ENCODE data around the gene GPATCH1. TPM values are rescaled to one million over a fixed set of nuclear protein-coding genes. Genes with fewer than 3 reads are reported as not detected.

Gene GPATCH1
- total and polyA plus RNA-seq, 9 of the 15 experiments (the other 6 are each of a cell fraction or from before 2014, with no cell fraction given) = 3.7 to 9.7 (median 7.7) TPM

DNA sequence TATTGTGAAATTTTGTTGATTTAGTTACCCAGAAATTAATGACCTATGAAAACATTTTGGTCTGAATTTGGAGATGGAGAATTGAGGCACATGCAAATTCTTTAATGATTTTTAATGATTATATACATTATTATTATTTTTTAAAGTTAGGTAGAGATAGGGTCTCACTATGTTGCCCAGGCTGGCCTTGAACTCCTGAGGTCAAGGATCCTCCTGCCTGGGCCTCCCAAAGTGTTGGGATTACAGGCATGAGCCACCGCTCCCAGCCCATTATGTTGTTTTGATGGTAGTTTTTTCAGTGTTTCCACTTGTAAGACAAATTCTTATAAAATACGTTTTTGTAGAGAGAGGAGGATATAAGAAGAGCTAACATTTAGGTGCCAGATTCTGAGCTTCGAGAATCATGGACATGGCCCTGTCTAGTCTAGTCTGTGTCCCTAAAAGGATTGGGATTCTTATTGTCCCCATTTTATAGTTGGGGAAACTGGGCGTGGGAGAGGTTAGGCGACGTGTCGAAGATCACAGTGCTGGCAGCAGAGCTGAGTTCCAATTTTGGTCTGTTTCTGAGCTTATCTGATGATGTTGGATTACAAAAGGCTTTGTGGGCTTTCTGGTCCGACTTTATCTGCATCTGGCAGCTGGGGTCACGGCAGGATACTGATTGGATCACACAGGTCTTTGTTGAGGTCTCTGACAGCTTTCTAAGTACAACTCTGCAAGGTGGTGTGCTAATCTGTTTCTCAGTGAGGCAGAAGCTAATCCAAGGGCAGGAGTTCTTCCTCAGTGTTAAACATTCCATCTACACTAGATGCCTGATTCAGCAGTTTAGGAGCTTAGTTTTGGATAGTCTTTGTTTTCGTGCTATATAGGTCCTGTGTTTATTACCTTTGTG, 43.5 kb downstream of the GPATCH1 start (continued):
- TF ChIP-seq, protein P1, sequence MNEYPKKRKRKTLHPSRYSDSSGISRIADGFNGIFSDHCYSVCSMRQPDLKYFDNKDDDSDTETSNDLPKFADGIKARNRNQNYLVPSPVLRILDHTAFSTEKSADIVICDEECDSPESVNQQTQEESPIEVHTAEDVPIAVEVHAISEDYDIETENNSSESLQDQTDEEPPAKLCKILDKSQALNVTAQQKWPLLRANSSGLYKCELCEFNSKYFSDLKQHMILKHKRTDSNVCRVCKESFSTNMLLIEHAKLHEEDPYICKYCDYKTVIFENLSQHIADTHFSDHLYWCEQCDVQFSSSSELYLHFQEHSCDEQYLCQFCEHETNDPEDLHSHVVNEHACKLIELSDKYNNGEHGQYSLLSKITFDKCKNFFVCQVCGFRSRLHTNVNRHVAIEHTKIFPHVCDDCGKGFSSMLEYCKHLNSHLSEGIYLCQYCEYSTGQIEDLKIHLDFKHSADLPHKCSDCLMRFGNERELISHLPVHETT (CRISPR knock-in tag; conservative IDR thresholded peaks at IDR 0.05 in 1 of 2, IDR thresholded peaks at IDR 0.05 in 1 of 2) = peak in 1 of 2 experiments; percentile 80; a peak in 2 of 4 replicates
- peak; percentile 96 for TF ChIP-seq ZNF121 (CRISPR knock-in tag; conservative IDR thresholded peaks at IDR 0.05)
- TF ChIP-seq NFYB (IDR thresholded peaks at IDR 0.05; ENCODE audit: extremely low read depth, insufficient read length) = peak; percentile 40
- TF ChIP-seq ZNF24 (IDR thresholded peaks at IDR 0.05) = no peak; the same call in 1 of the 2 replicates
- TF ChIP-seq HDGF (IDR thresholded peaks at IDR 0.05) = peak; percentile 44; the same call in 1 of the 2 replicates
- 0 out of 2 replicates have a peak, but pooled peaks have one; percentile 45 for TF ChIP-seq ZKSCAN8 (CRISPR knock-in tag; IDR thresholded peaks at IDR 0.05)
- TF ChIP-seq, protein P2, sequence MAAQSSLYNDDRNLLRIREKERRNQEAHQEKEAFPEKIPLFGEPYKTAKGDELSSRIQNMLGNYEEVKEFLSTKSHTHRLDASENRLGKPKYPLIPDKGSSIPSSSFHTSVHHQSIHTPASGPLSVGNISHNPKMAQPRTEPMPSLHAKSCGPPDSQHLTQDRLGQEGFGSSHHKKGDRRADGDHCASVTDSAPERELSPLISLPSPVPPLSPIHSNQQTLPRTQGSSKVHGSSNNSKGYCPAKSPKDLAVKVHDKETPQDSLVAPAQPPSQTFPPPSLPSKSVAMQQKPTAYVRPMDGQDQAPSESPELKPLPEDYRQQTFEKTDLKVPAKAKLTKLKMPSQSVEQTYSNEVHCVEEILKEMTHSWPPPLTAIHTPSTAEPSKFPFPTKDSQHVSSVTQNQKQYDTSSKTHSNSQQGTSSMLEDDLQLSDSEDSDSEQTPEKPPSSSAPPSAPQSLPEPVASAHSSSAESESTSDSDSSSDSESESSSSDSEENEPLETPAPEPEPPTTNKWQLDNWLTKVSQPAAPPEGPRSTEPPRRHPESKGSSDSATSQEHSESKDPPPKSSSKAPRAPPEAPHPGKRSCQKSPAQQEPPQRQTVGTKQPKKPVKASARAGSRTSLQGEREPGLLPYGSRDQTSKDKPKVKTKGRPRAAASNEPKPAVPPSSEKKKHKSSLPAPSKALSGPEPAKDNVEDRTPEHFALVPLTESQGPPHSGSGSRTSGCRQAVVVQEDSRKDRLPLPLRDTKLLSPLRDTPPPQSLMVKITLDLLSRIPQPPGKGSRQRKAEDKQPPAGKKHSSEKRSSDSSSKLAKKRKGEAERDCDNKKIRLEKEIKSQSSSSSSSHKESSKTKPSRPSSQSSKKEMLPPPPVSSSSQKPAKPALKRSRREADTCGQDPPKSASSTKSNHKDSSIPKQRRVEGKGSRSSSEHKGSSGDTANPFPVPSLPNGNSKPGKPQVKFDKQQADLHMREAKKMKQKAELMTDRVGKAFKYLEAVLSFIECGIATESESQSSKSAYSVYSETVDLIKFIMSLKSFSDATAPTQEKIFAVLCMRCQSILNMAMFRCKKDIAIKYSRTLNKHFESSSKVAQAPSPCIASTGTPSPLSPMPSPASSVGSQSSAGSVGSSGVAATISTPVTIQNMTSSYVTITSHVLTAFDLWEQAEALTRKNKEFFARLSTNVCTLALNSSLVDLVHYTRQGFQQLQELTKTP (IDR thresholded peaks at IDR 0.05; ENCODE audit: low read depth in 1 of 2, partially characterized antibody in 2 of 2) = peak in 1 of 2 experiments; percentile 75
- TF ChIP-seq SOX6 (IDR thresholded peaks at IDR 0.05) = peak; percentile 100
- TF ChIP-seq CXXC5 (CRISPR knock-in tag; IDR thresholded peaks at IDR 0.05) = peak; percentile 98
- TF ChIP-seq TBL1XR1 (IDR thresholded peaks at IDR 0.05; ENCODE audit: low read length in 2 of 2) = peak; percentile 76 to 94; a peak in 3 of 4 replicates
- TF ChIP-seq, protein P3, sequence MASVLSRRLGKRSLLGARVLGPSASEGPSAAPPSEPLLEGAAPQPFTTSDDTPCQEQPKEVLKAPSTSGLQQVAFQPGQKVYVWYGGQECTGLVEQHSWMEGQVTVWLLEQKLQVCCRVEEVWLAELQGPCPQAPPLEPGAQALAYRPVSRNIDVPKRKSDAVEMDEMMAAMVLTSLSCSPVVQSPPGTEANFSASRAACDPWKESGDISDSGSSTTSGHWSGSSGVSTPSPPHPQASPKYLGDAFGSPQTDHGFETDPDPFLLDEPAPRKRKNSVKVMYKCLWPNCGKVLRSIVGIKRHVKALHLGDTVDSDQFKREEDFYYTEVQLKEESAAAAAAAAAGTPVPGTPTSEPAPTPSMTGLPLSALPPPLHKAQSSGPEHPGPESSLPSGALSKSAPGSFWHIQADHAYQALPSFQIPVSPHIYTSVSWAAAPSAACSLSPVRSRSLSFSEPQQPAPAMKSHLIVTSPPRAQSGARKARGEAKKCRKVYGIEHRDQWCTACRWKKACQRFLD (CRISPR knock-in tag; IDR thresholded peaks at IDR 0.05) = peak; percentile 50; the same call in 1 of the 2 replicates
- TF ChIP-seq TOE1 (IDR thresholded peaks at IDR 0.05; ENCODE audit: borderline replicate concordance) = 0 out of 2 replicates have a peak, but pooled peaks have one; percentile 47
- no peak for TF ChIP-seq TOE1 (CRISPR knock-in tag; IDR thresholded peaks at IDR 0.05; ENCODE audit: borderline replicate concordance, low read depth)
- peak; percentile 94 for TF ChIP-seq FOXM1 (IDR thresholded peaks at IDR 0.05; ENCODE audit: low read depth)
- TF ChIP-seq FOXM1 (CRISPR knock-in tag; IDR thresholded peaks at IDR 0.05; ENCODE audit: low read depth) = no peak
- TF ChIP-seq CC2D1A (IDR thresholded peaks at IDR 0.05) = peak; percentile 82
- TF ChIP-seq POLR2AphosphoS2 (IDR thresholded peaks at IDR 0.05; ENCODE audit: low read length) = no peak
- peak; percentile 27; the same call in 1 of the 2 replicates for TF ChIP-seq EGR1 (conservative IDR thresholded peaks at IDR 0.05)
- TF ChIP-seq ZNF41 (CRISPR knock-in tag; conservative IDR thresholded peaks at IDR 0.05) = no peak

Data from K562 (cell line).